ENCODE data around the gene TMEM26. TPM values are rescaled to one million over a fixed set of nuclear protein-coding genes. Genes with fewer than 3 reads are reported as not detected.

TMEM26 gene
- total and polyA plus RNA-seq, 9 of the 15 experiments (the other 6 are each of a cell fraction or from before 2014, with no cell fraction given): not detected

- TF ChIP-seq PBX2 (CRISPR knock-in tag; IDR thresholded peaks at IDR 0.05; ENCODE audit: low read depth): no peak
- TF ChIP-seq PBX2 (tag; conservative IDR thresholded peaks at IDR 0.05; ENCODE audit: low read depth): peak; percentile 99
- TF ChIP-seq PRPF4 (IDR thresholded peaks at IDR 0.05; ENCODE audit: insufficient read depth, low read depth, low read length, poor library complexity, severe bottlenecking): no peak
- peak in 1 of 2 experiments; percentile 92; a peak in 2 of 4 replicates for TF ChIP-seq ZNF318 (IDR thresholded peaks at IDR 0.05; ENCODE audit: borderline replicate concordance in 1 of 2, low read depth in 1 of 2)
- TF ChIP-seq SMARCA5 (IDR thresholded peaks at IDR 0.05): peak; percentile 38; the same call in 1 of the 2 replicates
- no peak for TF ChIP-seq ZNF518B (CRISPR knock-in tag; IDR thresholded peaks at IDR 0.05)
- peak; percentile 74 for TF ChIP-seq SMARCA4 (IDR thresholded peaks at IDR 0.05)
- no peak for TF ChIP-seq AFF1 (IDR thresholded peaks at IDR 0.05; ENCODE audit: low read depth in 1 of 2, partially characterized antibody in 2 of 2)
Measured at GRCh38 chr10:61475449-61475873, 22.3 kb upstream of the TMEM26 start (continued).
